ELF-1 (cell line): Measurements from ENCODE around the gene SLC9A2.

Source experiments
- DNase-seq: peaks from one replicate; pipeline ENCODE4 v3.0.0-alpha.2; 2016; ENCODE audit warnings: low read depth, low spot score

SLC9A2 gene

GRCh38 chr2:102726128-102727087, 107.1 kb downstream of the SLC9A2 start:
- no peak for DNase-seq

GRCh38 chr2:102735416-102736109, 116.2 kb downstream of the SLC9A2 start:
- DNase-seq = peak; percentile 27

GRCh38 chr2:102736110-102736409, 116.7 kb downstream of the SLC9A2 start:
- peak; percentile 42 for DNase-seq

GRCh38 chr2:102736410-102737409, 117.4 kb downstream of the SLC9A2 start:
- DNase-seq = peak; percentile 87

GRCh38 chr2:102737431-102737830, 118.1 kb downstream of the SLC9A2 start:
- no peak for DNase-seq

GRCh38 chr2:102743259-102743658, 123.9 kb downstream of the SLC9A2 start:
- DNase-seq = no peak

- DNase-seq = no peak
Measured at GRCh38 chr2:102748107-102748506, 128.8 kb downstream of the SLC9A2 start.

GRCh38 chr2:102749938-102750337, 130.6 kb downstream of the SLC9A2 start:
- no peak for DNase-seq

GRCh38 chr2:102753563-102754159, 134.3 kb downstream of the SLC9A2 start:
- DNase-seq = peak; percentile 8

GRCh38 chr2:102754456-102755145, 135.2 kb downstream of the SLC9A2 start:
- no peak for DNase-seq

- DNase-seq = no peak
Measured at GRCh38 chr2:102755284-102755683, 135.9 kb downstream of the SLC9A2 start.

GRCh38 chr2:102758439-102758838, 139.1 kb downstream of the SLC9A2 start:
- no peak for DNase-seq
